Measurements from ENCODE around the gene LCE3B.

- no peak for TF ChIP-seq CREB1 (CRISPR knock-in tag; IDR thresholded peaks at IDR 0.05)
- no peak for TF ChIP-seq CTCF (IDR thresholded peaks at IDR 0.05)
- no peak for TF ChIP-seq ZBTB21 (CRISPR knock-in tag; IDR thresholded peaks at IDR 0.05; ENCODE audit: borderline replicate concordance)
- no peak for TF ChIP-seq JUN (CRISPR knock-in tag; IDR thresholded peaks at IDR 0.05)
- no peak for TF ChIP-seq SP1 (CRISPR knock-in tag; conservative IDR thresholded peaks at IDR 0.05)
Observed at GRCh38 chr1:152626744-152627143, 13.1 kb downstream of the LCE3B start.

Measured in WTC11 (cell line).